ENCODE measurements around the gene BBS2. TPM values are rescaled to one million over a fixed set of nuclear protein-coding genes. Genes with fewer than 3 reads are reported as not detected.
A peak's percentile ranks its signal among the peaks of the same experiment; 100 is the strongest.

BBS2 gene
- total RNA-seq, 2 donors from 2014 or later = 28.6 to 49.6 TPM

GRCh38 chr16:56460101-56460500 lies 59.7 kb downstream of the BBS2 start:
- DNase-seq (ENCODE audit: low spot score) = no peak
- Histone ChIP-seq H3K36me3 (peaks cover 81% of the 10 kb centered on the region), H3K4me1 (no peaks in the 10 kb centered on the region), H3K4me3 (no peak overlapping the region), H3K27ac (no peak overlapping the region), H3K27me3 (no peaks in the 10 kb centered on the region), H3K9me3 (no peaks in the 10 kb centered on the region)
- TF ChIP-seq CTCF (IDR thresholded peaks at IDR 0.05) = no peak

GRCh38 chr16:56457927-56458470 lies 61.8 kb downstream of the BBS2 start:
- no peaks in the 10 kb centered on the region for H3K27me3 ChIP-seq
- H3K27ac ChIP-seq = no peak overlapping the region
- DNase-seq (ENCODE audit: low spot score) = no peak
- H3K4me3 ChIP-seq = no peak overlapping the region
- no peaks in the 10 kb centered on the region for H3K9me3 ChIP-seq
- H3K4me1 ChIP-seq = peaks cover 0 to 6% of the 10 kb centered on the region in 2 donors
- no peak for TF ChIP-seq CTCF (IDR thresholded peaks at IDR 0.05)
- H3K36me3 ChIP-seq = peaks cover 79% of the 10 kb centered on the region

- no peak for TF ChIP-seq CTCF (IDR thresholded peaks at IDR 0.05)
- no peak for DNase-seq (ENCODE audit: low spot score)
- H3K4me1 ChIP-seq = peaks cover 0 to 38% of the 10 kb centered on the region in 2 donors
Measured at GRCh38 chr16:56451753-56452689, 67.8 kb downstream of the BBS2 start.

GRCh38 chr16:56450986-56451752 lies 68.7 kb downstream of the BBS2 start, which contains the start of the genes NUDT21 and OGFOD1:
Gene NUDT21, minus strand, starts transcription at chr16:56451332. Its CDS starts 130 bp downstream, at chr16:56451202.
Gene OGFOD1, plus strand, starts transcription at chr16:56451554. Its CDS starts 59 bp downstream, at chr16:56451613.
- DNase-seq (ENCODE audit: low spot score) = peak; percentile 96
- H3K27ac ChIP-seq = peak within 1 kb of the TSS; percentile 81
- no peaks in the 10 kb centered on the region for H3K9me3 ChIP-seq
- H3K4me3 ChIP-seq = peak within 1 kb of the TSS; percentile 74 to 96
- no peaks in the 10 kb centered on the region for H3K27me3 ChIP-seq
- peaks cover 0 to 38% of the 10 kb centered on the region in 2 donors for H3K4me1 ChIP-seq
- peak in 1 of 2 donors; percentile 20 for TF ChIP-seq CTCF (IDR thresholded peaks at IDR 0.05)
- peaks cover 31% of the 10 kb centered on the region for H3K36me3 ChIP-seq

More at GRCh38 chr16:56451753-56452689, 67.8 kb downstream of the BBS2 start:
- Histone ChIP-seq H3K4me3 (peak overlapping the region; percentile 74 to 96), H3K36me3 (peaks cover 37% of the 10 kb centered on the region), H3K27ac (peak overlapping the region; percentile 81), H3K27me3 (no peaks in the 10 kb centered on the region), H3K9me3 (no peaks in the 10 kb centered on the region)

- Histone ChIP-seq H3K27ac (peak overlapping the region; percentile 81), H3K9me3 (no peaks in the 10 kb centered on the region), H3K4me3 (peak overlapping the region; percentile 74 to 96), H3K4me1 (peaks cover 0 to 38% of the 10 kb centered on the region in 2 donors), H3K36me3 (peaks cover 31% of the 10 kb centered on the region), H3K27me3 (no peaks in the 10 kb centered on the region)
- no peak for DNase-seq (ENCODE audit: low spot score)
- no peak for TF ChIP-seq CTCF (IDR thresholded peaks at IDR 0.05)
Measured at GRCh38 chr16:56450275-56450985, 69.4 kb downstream of the BBS2 start.

Data from right atrium auricular region (tissue), 2 donors.